PC-9 (cell line): Measurements from ENCODE around the gene TNIK. TPM values are rescaled to one million over a fixed set of nuclear protein-coding genes. Genes with fewer than 3 reads are reported as not detected.

Experiments used
- BruUV-seq: library from RNA; stranded (reverse); fragments of 400-500 nt; replicated peaks from 2 replicates; lab custom pipeline; 2021; lab: Mats Ljungman, UMichigan
- CTCF ChIA-PET: fragments of 300-600 bp; sonication (Branson Sonifier 250); formaldehyde crosslinking; loops from one replicate; lab custom pipeline; 2022; ENCODE audit warnings: antibody characterized with exemption; lab: Charles Lee
- POLR2A ChIA-PET: fragments of 300-600 bp; sonication (Branson Sonifier 250); formaldehyde crosslinking; loops from one replicate; lab custom pipeline; 2022; ENCODE audit warnings: antibody characterized with exemption; ENCODE audit not compliant: unreplicated experiment; lab: Charles Lee
- DNase-seq, 2 experiments: peaks; one replicate each; pipeline versions ENCODE4 v3.0.0 to v3.0.0-alpha.2; 2015 to 2022; ENCODE audit warnings: mixed read lengths in 1 of 2
- H2AFZ ChIP-seq: fragments of 200-600 bp; sonication (generic); 2 replicates; pipeline ENCODE4 v1.8.1; 2017; ENCODE audit warnings: antibody characterized with exemption
- H3F3A ChIP-seq: fragments of 200-600 bp; sonication (generic); 2 replicates; pipeline ENCODE4 v1.8.1; 2017; ENCODE audit warnings: antibody characterized with exemption, mild to moderate bottlenecking, low read depth; ENCODE audit not compliant: insufficient read depth
- H3K27ac ChIP-seq: fragments of 200-600 bp; sonication (generic); 2 replicates; pipeline ENCODE4 v1.6.1; 2016; ENCODE audit warnings: mixed run types
- H3K27me3 ChIP-seq: fragments of 200-600 bp; sonication (generic); 2 replicates; pipeline ENCODE4 v1.6.1; 2016; ENCODE audit warnings: low read depth, mixed run types; ENCODE audit not compliant: insufficient read depth
- H3K36me3 ChIP-seq: fragments of 200-600 bp; sonication (generic); 2 replicates; pipeline ENCODE4 v1.6.1; 2016; ENCODE audit warnings: low read depth, mixed run types
- H3K4me1 ChIP-seq: fragments of 200-600 bp; sonication (generic); replicated peaks from 2 replicates; pipeline ENCODE4 v1.6.1; 2016; ENCODE audit warnings: mixed run types; ENCODE audit not compliant: insufficient read depth
- H3K4me2 ChIP-seq: fragments of 200-600 bp; sonication (generic); 2 replicates; pipeline ENCODE4 v1.6.1; 2017; ENCODE audit warnings: mixed run types
- H3K4me3 ChIP-seq: fragments of 200-600 bp; sonication (generic); 2 replicates; pipeline ENCODE4 v1.6.1; 2016; ENCODE audit warnings: mixed run types
- H3K79me2 ChIP-seq: fragments of 200-600 bp; sonication (generic); 2 replicates; pipeline ENCODE4 v1.6.1; 2017; ENCODE audit warnings: low read depth, mixed run types
- H3K9me2 ChIP-seq: fragments of 200-600 bp; sonication (generic); 2 replicates; pipeline ENCODE4 v1.8.1; 2017; ENCODE audit warnings: mild to moderate bottlenecking; ENCODE audit not compliant: insufficient read depth
- H3K9me3 ChIP-seq: fragments of 200-600 bp; sonication (generic); 2 replicates; pipeline ENCODE4 v1.8.1; 2016; ENCODE audit warnings: low read depth; ENCODE audit not compliant: insufficient read depth
- H4K20me1 ChIP-seq: fragments of 200-600 bp; sonication (generic); 2 replicates; pipeline ENCODE4 v1.8.1; 2017; ENCODE audit not compliant: insufficient read depth
- CTCF ChIP-seq: fragments of 200-600 bp; sonication (generic); conservative IDR thresholded peaks from 2 replicates; pipeline ENCODE4 v1.6.1; 2017; ENCODE audit warnings: mixed run types, antibody characterized with exemption, mild to moderate bottlenecking, moderate library complexity
- EZH2 ChIP-seq: fragments of 200-600 bp; sonication (generic); IDR thresholded peaks from 2 replicates; pipeline ENCODE4 v1.8.0; 2017; ENCODE audit warnings: antibody characterized with exemption, low read depth
- intact Hi-C: fragments of 100-400 bp; cut with micrococcal nuclease; formaldehyde crosslinking; loops from one replicate; pipeline ENCODE4 v1.10.0; 2022; ENCODE audit not compliant: unreplicated experiment
- total RNA-seq: library from RNA; stranded (reverse); gene quantifications from 2 replicates; pipeline ENCODE4 v1.2.3, GENCODE V29; 2021

The TNIK gene
- total RNA-seq, 1 experiment from 2014 or later = 30.7 TPM

- Histone ChIP-seq H3K79me2 (no peaks in the 10 kb centered on the region), H4K20me1 (no peaks in the 10 kb centered on the region), H3K9me2 (no peaks in the 10 kb centered on the region), H3F3A (no peaks in the 10 kb centered on the region), H3K4me3 (no peak overlapping the region), H3K36me3 (peaks cover 19% of the 10 kb centered on the region; the same call in 1 of the 2 replicates), H3K27me3 (no peaks in the 10 kb centered on the region), H3K4me1 (no peaks in the 10 kb centered on the region), H3K27ac (no peak overlapping the region), H3K9me3 (no peaks in the 10 kb centered on the region), H2AFZ (no peak overlapping the region), H3K4me2 (no peak overlapping the region)
- no peak for DNase-seq
- intact Hi-C loops = no loop called here
- POLR2A ChIA-PET = no interaction called here
- CTCF ChIA-PET = interaction anchor here (0.6 kb wide), 1 partner anchor 19 kb away, joined by 3 read pairs; no protein-coding TSS in a partner anchor
- TF ChIP-seq EZH2 = no peak
- no peak for TF ChIP-seq CTCF
- BruUV-seq = no TSS peak
Measured at GRCh38 chr3:171132873-171133272, 327.3 kb downstream of the TNIK start.

DNA sequence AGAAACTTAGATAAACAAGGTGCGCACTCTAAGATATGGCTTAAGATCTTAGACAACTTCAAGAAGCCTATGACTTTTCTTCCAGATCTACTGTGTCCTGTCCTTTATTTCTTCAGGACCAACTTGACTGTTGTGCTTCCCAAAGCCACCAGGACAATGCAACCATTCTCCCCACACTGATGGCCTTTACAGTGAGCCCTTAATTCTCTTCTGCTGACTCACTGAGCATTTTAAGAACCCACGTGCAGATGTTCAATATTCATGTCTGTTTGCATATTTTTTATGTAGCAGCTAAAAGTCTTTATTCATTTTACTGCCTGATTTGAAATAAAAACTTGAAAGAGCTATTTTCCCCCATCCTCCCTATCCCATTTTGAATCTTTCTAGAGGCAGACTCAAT, 330.4 kb downstream of the TNIK start:
- no peaks in the 10 kb centered on the region for H4K20me1 ChIP-seq
- H3F3A ChIP-seq = no peaks in the 10 kb centered on the region
- CTCF ChIA-PET = no interaction called here
- H3K4me3 ChIP-seq = no peak overlapping the region
- POLR2A ChIA-PET = interaction anchor here (0.7 kb wide), 1 partner anchor 824 kb away, joined by 3 read pairs; no protein-coding TSS in a partner anchor
- no peaks in the 10 kb centered on the region for H3K27me3 ChIP-seq
- intact Hi-C loops = no loop called here
- no peaks in the 10 kb centered on the region for H3K4me1 ChIP-seq
- no TSS peak for BruUV-seq
- peaks cover 27% of the 10 kb centered on the region for H3K36me3 ChIP-seq
- no peaks in the 10 kb centered on the region for H3K79me2 ChIP-seq
- H2AFZ ChIP-seq = no peak overlapping the region
- TF ChIP-seq EZH2 = no peak
- H3K9me3 ChIP-seq = no peaks in the 10 kb centered on the region
- DNase-seq = no peak
- no peak overlapping the region for H3K27ac ChIP-seq
- no peak overlapping the region for H3K4me2 ChIP-seq
- no peaks in the 10 kb centered on the region for H3K9me2 ChIP-seq

DNA sequence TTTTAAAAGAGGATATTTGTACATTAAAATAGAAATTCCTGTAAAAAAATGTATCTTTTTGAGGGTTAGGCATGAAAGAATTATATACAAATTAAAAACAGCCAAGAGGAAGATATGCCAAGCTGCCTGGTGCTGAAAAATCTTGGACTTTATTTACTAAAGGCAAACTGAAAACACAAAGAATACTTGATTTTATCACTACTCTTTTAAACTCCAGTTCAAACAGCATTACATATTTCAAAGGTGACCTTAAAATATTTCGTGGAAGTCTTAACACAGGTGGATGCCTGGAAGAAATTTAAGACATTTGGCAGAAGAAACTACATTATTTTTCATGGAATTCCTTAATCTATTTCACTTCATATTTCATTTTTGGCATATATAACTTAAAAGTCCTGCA, 332.6 kb downstream of the TNIK start:
- no peak overlapping the region for H3K4me2 ChIP-seq
- H3K36me3 ChIP-seq = peaks cover 29% of the 10 kb centered on the region
- TF ChIP-seq CTCF = no peak
- no peak for TF ChIP-seq EZH2
- H3K27me3 ChIP-seq = no peaks in the 10 kb centered on the region
- no peak overlapping the region for H2AFZ ChIP-seq
- no peak overlapping the region for H3K4me3 ChIP-seq
- BruUV-seq = no TSS peak
- intact Hi-C loops = no loop called here
- POLR2A ChIA-PET = no interaction called here
- no peaks in the 10 kb centered on the region for H3K9me2 ChIP-seq
- H3K4me1 ChIP-seq = no peaks in the 10 kb centered on the region
- no peak overlapping the region for H3K27ac ChIP-seq
- H3F3A ChIP-seq = no peaks in the 10 kb centered on the region
- DNase-seq = no peak
- CTCF ChIA-PET = no interaction called here
- H3K79me2 ChIP-seq = no peaks in the 10 kb centered on the region
- H3K9me3 ChIP-seq = no peaks in the 10 kb centered on the region
- no peaks in the 10 kb centered on the region for H4K20me1 ChIP-seq
